Adrenal gland (tissue), 12 donors: Measurements from ENCODE around the gene WDR70. TPM values are rescaled to one million over a fixed set of nuclear protein-coding genes. Genes with fewer than 3 reads are reported as not detected.

ENCODE experiments used
- DNase-seq, 7 donors: peaks; one replicate each; pipeline ENCODE4 v3.0.0-alpha.2; 2019 to 2020
- H3K27ac ChIP-seq, 5 donors: fragments of 200-600 bp; sonication (generic) in 4 of 5; 1 replicate in 3 of 5; 2 replicates in 2 of 5; pipeline versions ENCODE4 v1.5.1 to v1.8.0; 2016 to 2020; ENCODE audit warnings: mild to moderate bottlenecking in 1 of 5
- H3K27me3 ChIP-seq: fragments of 200-600 bp; 2 replicates; pipeline ENCODE4 v1.8.0; 2021
- H3K36me3 ChIP-seq, 2 donors: fragments of 200-600 bp; replicated peaks in 1 of 2; 1 replicate in 1 of 2; 2 replicates in 1 of 2; pipeline versions ENCODE4 v1.5.1 to v1.8.0; 2018 to 2022
- H3K4me1 ChIP-seq, 2 donors: fragments of 200-600 bp; replicated peaks in 1 of 2; 1 replicate in 1 of 2; 2 replicates in 1 of 2; pipeline versions ENCODE4 v1.5.1 to v1.8.0; 2018 to 2021
- H3K4me3 ChIP-seq, 4 donors: fragments of 200-600 bp; sonication (generic) in 3 of 4; one replicate each; pipeline ENCODE4 v1.5.1; 2016 to 2018
- H3K9me3 ChIP-seq, 3 donors: fragments of 200-600 bp; sonication (generic) in 1 of 3; replicated peaks in 1 of 3; 1 replicate in 2 of 3; 2 replicates in 1 of 3; pipeline versions ENCODE4 v1.5.1 to v1.8.0; 2016 to 2021
- CTCF ChIP-seq, 6 experiments: fragments of 450-650 bp in 4 of 6; fragments of 200-600 bp in 2 of 6; sonication (generic) in 1 of 6; IDR thresholded peaks; 1 replicate in 5 of 6; 2 replicates in 1 of 6; pipeline versions ENCODE4 v1.5.1 to v1.8.0; 2016 to 2021; ENCODE audit warnings: antibody characterized with exemption in 6 of 6, mild to moderate bottlenecking in 2 of 6, moderate library complexity in 1 of 6
- POLR2A ChIP-seq, 2 donors: fragments of 450-650 bp; IDR thresholded peaks; one replicate each; pipeline ENCODE4 v1.6.1; 2017; ENCODE audit warnings: antibody characterized with exemption in 2 of 2, mild to moderate bottlenecking in 2 of 2, moderate library complexity in 1 of 2
- WGBS, 4 donors: extraction: QIAGEN DNeasy Blood & Tissue Kit in 2 of 4; methylation state at CpG; one replicate each; pipeline versions ENCODE4 v1.1.5 to v1.1.7; 2013 to 2017; 5-methylcytosine and 5-hydroxymethylcytosine counted together
- intact Hi-C, 2 donors: fragments of 100-400 bp; cut with DNase I; formaldehyde crosslinking; loops; one replicate each; pipeline versions ENCODE4 v1.14.1 to v1.15.0; 2022 to 2023
- polyA plus RNA-seq, 3 donors: library from polyadenylated mRNA; stranded (reverse); fragments of 200-250 nt in 2 of 3; fragments of 350-450 nt in 1 of 3; fragmentation: Illumina TruSeq in 1 of 3; extraction: RNeasy Lipid Tissue Mini Kit (QIAGEN cat#74804) in 1 of 3; gene quantifications; one replicate each; pipeline ENCODE4 v1.2.3, GENCODE V29; 2013 to 2014
- total RNA-seq, 9 donors: library from RNA; depleted of rRNA in 4 of 9; stranded (reverse); fragments of >200 nt in 4 of 9; fragments of 120-200 nt in 1 of 9; fragmentation: NEBNext Ultra II Directional in 1 of 9; extraction: Animal tissue kit (Norgen Biotek cat#: 25700) in 1 of 9; gene quantifications; one replicate each; pipeline versions ENCODE4 v1.1.0 to v1.2.4, GENCODE V29; 2013 to 2023
- donor health status: healthy with polysubstance abuse.
- donor health status: Bipolar disorder and iron deficiency.
- donor health status: DM: yes; HTN: yes; CAD: no.
- donor health status: DM: no; HTN: no; CAD: no.
- donor health status: DM: no; HTN: no; CAD: no.
- donor health status: DM: yes; HTN: yes; CAD: no.

WDR70 gene
- total and polyA plus RNA-seq, 12 donors = 9.2 to 42.6 (median 28.4) TPM

- peak in 3 of 7 donors; percentile 16 to 50 (median 23) for DNase-seq
- TF ChIP-seq CTCF (IDR thresholded peaks at IDR 0.05) = no peak
- no peak for TF ChIP-seq POLR2A (IDR thresholded peaks at IDR 0.05)
- Histone ChIP-seq H3K27ac (no peak overlapping the region), H3K9me3 (no peaks in the 10 kb centered on the region), H3K36me3 (no peaks in the 10 kb centered on the region), H3K27me3 (no peaks in the 10 kb centered on the region), H3K4me1 (no peaks in the 10 kb centered on the region), H3K4me3 (no peak overlapping the region)
- 18 to 50% (median 44%) methylated on average over 1 of the region's 1 CpG for WGBS, 4 donors
- intact Hi-C loops = no loop called here
Observed at GRCh38 chr5:37769840-37770239, 390.7 kb downstream of the WDR70 start.

- no peak for TF ChIP-seq CTCF (IDR thresholded peaks at IDR 0.05)
- TF ChIP-seq POLR2A (IDR thresholded peaks at IDR 0.05) = no peak
- 68 to 82% (median 77%) methylated on average over 1 of the region's 1 CpG for WGBS, 4 donors
- intact Hi-C loops = no loop called here
- DNase-seq = no peak
- Histone ChIP-seq H3K4me3 (no peak overlapping the region), H3K4me1 (no peaks in the 10 kb centered on the region), H3K36me3 (no peaks in the 10 kb centered on the region), H3K9me3 (no peaks in the 10 kb centered on the region), H3K27ac (no peak overlapping the region), H3K27me3 (no peaks in the 10 kb centered on the region)
Observed at GRCh38 chr5:37770786-37771185, 391.7 kb downstream of the WDR70 start.

- intact Hi-C loops = no loop called here
- WGBS, 4 donors = 77 to 83% (median 82%) methylated on average over 3 of the region's 3 CpGs
- peak in 1 of 7 donors; percentile 2 for DNase-seq
Observed at GRCh38 chr5:37771203-37771611, 392.1 kb downstream of the WDR70 start.

DNA sequence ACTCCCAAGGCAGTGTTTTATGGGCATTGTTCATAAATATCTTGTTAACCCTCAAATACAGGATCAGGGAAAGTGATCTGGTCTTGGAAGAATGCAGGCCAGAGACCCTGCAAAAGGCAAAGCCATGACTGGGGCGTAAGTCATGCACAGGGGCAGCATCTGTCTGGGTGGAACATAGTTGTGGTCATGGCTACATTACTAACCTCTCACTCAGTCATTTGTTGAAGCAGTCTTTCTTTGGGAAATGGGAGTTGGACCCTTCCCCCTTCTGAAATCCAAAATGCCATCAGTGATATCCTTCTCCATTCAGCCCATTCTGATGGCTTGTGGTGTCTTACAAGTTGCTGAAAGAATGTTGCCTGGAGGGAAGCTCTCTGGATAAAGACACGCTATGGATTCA lies 392.6 kb downstream of the WDR70 start:
- WGBS, 4 donors = 69 to 90% (median 73%) methylated on average over 2 of the region's 2 CpGs
- no peak for DNase-seq
- Histone ChIP-seq H3K27me3 (no peaks in the 10 kb centered on the region), H3K9me3 (no peaks in the 10 kb centered on the region), H3K4me1 (no peaks in the 10 kb centered on the region), H3K4me3 (no peak overlapping the region), H3K27ac (no peak overlapping the region), H3K36me3 (no peaks in the 10 kb centered on the region)
- intact Hi-C loops = no loop called here
- no peak for TF ChIP-seq CTCF (IDR thresholded peaks at IDR 0.05)
- no peak for TF ChIP-seq POLR2A (IDR thresholded peaks at IDR 0.05)

More at GRCh38 chr5:37771203-37771611, 392.1 kb downstream of the WDR70 start:
- Histone ChIP-seq H3K27ac (no peak overlapping the region), H3K4me1 (no peaks in the 10 kb centered on the region), H3K27me3 (no peaks in the 10 kb centered on the region), H3K9me3 (no peaks in the 10 kb centered on the region), H3K4me3 (no peak overlapping the region), H3K36me3 (no peaks in the 10 kb centered on the region)
- TF ChIP-seq CTCF (IDR thresholded peaks at IDR 0.05) = no peak
